IMR-90 (cell line): ENCODE data around the gene LPXN. TPM values are rescaled to one million over a fixed set of nuclear protein-coding genes. Genes with fewer than 3 reads are reported as not detected.
A peak's percentile ranks its signal among the peaks of the same experiment; 100 is the strongest.

Experiments used
- ATAC-seq: fragments of 200-7000 bp; cut with Tn5 transposase; 2 replicates; pipeline ENCODE4 v1.9.1; 2020; ENCODE audit warnings: low read depth, mild to moderate bottlenecking, moderate library complexity
- BruUV-seq: library from RNA; stranded (reverse); fragments of 400-500 nt; replicated peaks from 2 replicates; lab custom pipeline; 2021; lab: Mats Ljungman, UMichigan
- CTCF ChIA-PET: fragments of 300-600 bp; formaldehyde crosslinking; extraction: SDS; loops from one replicate; lab custom pipeline; 2021; ENCODE audit warnings: antibody characterized with exemption; lab: Yijun Ruan, JAX
- POLR2A ChIA-PET: fragments of 300-600 bp; sonication (Branson Sonifier 250); formaldehyde crosslinking; loops from one replicate; lab custom pipeline; 2022; ENCODE audit warnings: antibody characterized with exemption; ENCODE audit not compliant: unreplicated experiment; lab: Charles Lee
- DNase-seq: peaks from one replicate; pipeline ENCODE4 v3.0.0; 2013
- H2AFZ ChIP-seq: replicated peaks from 2 replicates; pipeline ENCODE3; 2013; ENCODE audit warnings: low read length, mild to moderate bottlenecking; ENCODE audit not compliant: poor library complexity
- H2AK5ac ChIP-seq: 2 replicates; pipeline ENCODE4 v1.6.1; 2013; ENCODE audit warnings: low read depth, low read length, inconsistent platforms
- H2AK9ac ChIP-seq: replicated peaks from 2 replicates; pipeline ENCODE3; 2013; ENCODE audit warnings: mild to moderate bottlenecking, low read depth, low read length, moderate library complexity; ENCODE audit not compliant: poor library complexity
- H2BK120ac ChIP-seq: 2 replicates; pipeline ENCODE4 v1.6.1; 2013; ENCODE audit warnings: low read depth, low read length, inconsistent platforms
- H2BK15ac ChIP-seq: 3 replicates; pipeline ENCODE4 v1.6.1; 2013; ENCODE audit warnings: low read depth, low read length, inconsistent platforms
- H2BK20ac ChIP-seq: 2 replicates; pipeline ENCODE4 v1.6.1; 2013; ENCODE audit warnings: low read depth, mild to moderate bottlenecking, inconsistent platforms, low read length, moderate library complexity
- H2BK5ac ChIP-seq: 2 replicates; pipeline ENCODE4 v1.6.1; 2013; ENCODE audit warnings: mild to moderate bottlenecking, low read depth, low read length, inconsistent platforms; ENCODE audit not compliant: poor library complexity, severe bottlenecking
- H3K14ac ChIP-seq: replicated peaks from 2 replicates; pipeline ENCODE4 v1.6.1; 2013; ENCODE audit warnings: low read depth, low read length, inconsistent platforms
- H3K18ac ChIP-seq: 2 replicates; pipeline ENCODE4 v1.6.1; 2013; ENCODE audit warnings: low read depth, low read length, control low read depth
- H3K23ac ChIP-seq: 2 replicates; pipeline ENCODE4 v1.6.1; 2013; ENCODE audit warnings: low read depth, low read length, inconsistent platforms
- H3K27ac ChIP-seq: 2 replicates; pipeline ENCODE4 v1.5.1; 2013; ENCODE audit warnings: mild to moderate bottlenecking, control low read depth, low read length; ENCODE audit not compliant: insufficient read depth
- H3K27me3 ChIP-seq: 2 replicates; pipeline ENCODE4 v1.6.1; 2013; ENCODE audit warnings: low read length; ENCODE audit not compliant: control insufficient read depth, insufficient read depth
- H3K36me3 ChIP-seq: 2 replicates; pipeline ENCODE4 v1.6.1; 2013; ENCODE audit warnings: low read length, mixed read lengths; ENCODE audit not compliant: control insufficient read depth, insufficient read depth
- H3K4ac ChIP-seq: 2 replicates; pipeline ENCODE4 v1.6.1; 2013; ENCODE audit warnings: low read depth, low read length, inconsistent platforms
- H3K4me1 ChIP-seq: 2 replicates; pipeline ENCODE4 v1.6.1; 2013; ENCODE audit warnings: low read length, mixed read lengths; ENCODE audit not compliant: control insufficient read depth, insufficient read depth
- H3K4me2 ChIP-seq: 2 replicates; pipeline ENCODE4 v1.6.1; 2013; ENCODE audit warnings: low read depth, mild to moderate bottlenecking, control low read depth, low read length, moderate library complexity
- H3K4me3 ChIP-seq: 2 replicates; pipeline ENCODE4 v1.5.1; 2013; ENCODE audit warnings: low read depth, mild to moderate bottlenecking, control low read depth, low read length, moderate library complexity; ENCODE audit not compliant: insufficient read depth
- H3K56ac ChIP-seq: 2 replicates; pipeline ENCODE4 v1.6.1; 2013; ENCODE audit warnings: low read length, inconsistent platforms; ENCODE audit not compliant: insufficient read depth; ENCODE audit errors: extremely low read depth
- H3K79me1 ChIP-seq, 2 experiments: 2 replicates each; pipeline ENCODE4 v1.6.1; 2013; ENCODE audit warnings: low read length in 2 of 2, inconsistent platforms in 1 of 2, low read depth in 1 of 2
- H3K9ac ChIP-seq: 2 replicates; pipeline ENCODE4 v1.6.1; 2013; ENCODE audit warnings: low read depth, low read length, control low read depth
- H3K9me1 ChIP-seq: 2 replicates; pipeline ENCODE4 v1.6.1; 2013; ENCODE audit warnings: low read length, inconsistent platforms; ENCODE audit not compliant: insufficient read depth
- H3K9me3 ChIP-seq: 2 replicates; pipeline ENCODE4 v1.6.1; 2013; ENCODE audit warnings: low read length; ENCODE audit not compliant: control insufficient read depth, insufficient read depth
- H4K20me1 ChIP-seq: 2 replicates; pipeline ENCODE4 v1.6.1; 2013; ENCODE audit warnings: low read length, inconsistent platforms; ENCODE audit not compliant: insufficient read depth
- H4K5ac ChIP-seq: 2 replicates; pipeline ENCODE4 v1.6.1; 2013; ENCODE audit warnings: mild to moderate bottlenecking, low read depth, low read length, control low read depth
- H4K8ac ChIP-seq, 2 experiments: 2 replicates each; pipeline ENCODE4 v1.6.1; 2013; ENCODE audit warnings: low read depth in 2 of 2, low read length in 2 of 2, control low read depth in 1 of 2, inconsistent platforms in 1 of 2
- H4K91ac ChIP-seq: 2 replicates; pipeline ENCODE4 v1.6.1; 2013; ENCODE audit warnings: low read depth, low read length, inconsistent platforms; ENCODE audit not compliant: insufficient read depth
- MAFK ChIP-seq: IDR thresholded peaks from 2 replicates; pipeline ENCODE4 v1.6.1; 2012; ENCODE audit warnings: low read depth, low read length, improper control_type of control experiment
- RCOR1 ChIP-seq: IDR thresholded peaks from 2 replicates; pipeline ENCODE4 v1.6.1; 2012; ENCODE audit warnings: mild to moderate bottlenecking, low read length, improper control_type of control experiment; ENCODE audit not compliant: insufficient replicate concordance
- dilution Hi-C: fragments of 300-500 bp; cut with HindIII; formaldehyde crosslinking; loops from one replicate; pipeline ENCODE4 v1.14.3; 2018; ENCODE audit warnings: low sequenced_read_pairs; ENCODE audit not compliant: unreplicated experiment
- in situ Hi-C: fragments of 300-500 bp; cut with MboI; formaldehyde crosslinking; loops from 3 replicates; pipeline ENCODE4 v1.14.3; 2019; ENCODE audit warnings: low sequenced_read_pairs, inconsistent platforms, mixed read lengths
- intact Hi-C: fragments of 100-400 bp; cut with micrococcal nuclease; formaldehyde crosslinking; loops from 2 replicates; pipeline ENCODE4 v1.10.0; 2022
- polyA plus RNA-seq, 3 experiments: library from polyadenylated mRNA; depleted of rRNA; stranded (reverse); fragments of >200 nt; gene quantifications; 2 replicates each; pipeline ENCODE4 v1.2.3, GENCODE V29; 2012; ENCODE audit warnings: low replicate concordance in 1 of 3
- total RNA-seq: library from RNA; depleted of rRNA; stranded (reverse); fragments of >200 nt; gene quantifications from 2 replicates; pipeline ENCODE4 v1.2.3, GENCODE V29; 2012

The LPXN gene
- total and polyA plus RNA-seq, 2 of the 4 experiments (the other 2 are of a cell fraction), result 13.4 to 15.7 TPM

GRCh38 chr11:58502004-58502403 lies 73.7 kb downstream of the LPXN start:
- Histone ChIP-seq H3K9me1 (peaks cover 2% of the 10 kb centered on the region; the same call in 1 of the 2 replicates), H2AK9ac (no peak overlapping the region), H3K14ac (no peak overlapping the region), H3K9ac (no peak overlapping the region), H3K56ac (no peak overlapping the region), H3K27me3 (no peaks in the 10 kb centered on the region), H2BK15ac (no peak overlapping the region), H3K4me3 (no peak overlapping the region), H2AK5ac (no peak overlapping the region), H3K4me2 (no peak overlapping the region), H4K5ac (no peak overlapping the region), H3K23ac (no peak overlapping the region), H2BK120ac (no peak overlapping the region), H3K36me3 (no peaks in the 10 kb centered on the region), H3K79me1 (no peaks in the 10 kb centered on the region), H2BK20ac (no peak overlapping the region), H3K9me3 (no peaks in the 10 kb centered on the region), H2AFZ (no peak overlapping the region), H3K4me1 (peaks cover 6% of the 10 kb centered on the region; the same call in 1 of the 2 replicates), H4K20me1 (no peaks in the 10 kb centered on the region), H4K8ac (no peak overlapping the region; a peak in 1 of 4 replicates), H3K18ac (no peak overlapping the region), H3K4ac (no peak overlapping the region), H2BK5ac (no peak overlapping the region), H3K27ac (no peak overlapping the region), H4K91ac (no peak overlapping the region)
- POLR2A ChIA-PET, result no interaction called here
- in situ Hi-C loops, result loop anchor here (25.0 kb wide), 1 partner anchor 1015 kb away; no protein-coding TSS in a partner anchor
- dilution Hi-C loops, result no loop called here
- TF ChIP-seq MAFK (peak; percentile 34; the same call in 1 of the 2 replicates), RCOR1 (no peak)
- CTCF ChIA-PET, result interaction anchor here (1.1 kb wide), 2 partner anchors 10 kb away, joined by 3 read pairs; no protein-coding TSS in a partner anchor
- no peak for DNase-seq
- intact Hi-C loops, result no loop called here
- ATAC-seq, result no peak
- BruUV-seq, result no TSS peak
